TTC549 (cell line): ENCODE data around the gene RNLS.
A peak's percentile ranks its signal among the peaks of the same experiment; 100 is the strongest.

Experiments
- FAIRE-seq: peaks from 2 replicates; lab custom pipeline; 2012; peaks lifted over from hg19 to GRCh38; lab: Jason Lieb, UNC

Gene RNLS

GRCh38 chr10:88582806-88583583 lies at the start of gene RNLS:
Gene RNLS (minus strand): TSS chr10:88583318.
- FAIRE-seq: no peak

GRCh38 chr10:88624840-88625239 lies 41.7 kb upstream of the RNLS start:
- FAIRE-seq: no peak

GRCh38 chr10:88623835-88624234 lies 40.7 kb upstream of the RNLS start:
- no peak for FAIRE-seq

DNA sequence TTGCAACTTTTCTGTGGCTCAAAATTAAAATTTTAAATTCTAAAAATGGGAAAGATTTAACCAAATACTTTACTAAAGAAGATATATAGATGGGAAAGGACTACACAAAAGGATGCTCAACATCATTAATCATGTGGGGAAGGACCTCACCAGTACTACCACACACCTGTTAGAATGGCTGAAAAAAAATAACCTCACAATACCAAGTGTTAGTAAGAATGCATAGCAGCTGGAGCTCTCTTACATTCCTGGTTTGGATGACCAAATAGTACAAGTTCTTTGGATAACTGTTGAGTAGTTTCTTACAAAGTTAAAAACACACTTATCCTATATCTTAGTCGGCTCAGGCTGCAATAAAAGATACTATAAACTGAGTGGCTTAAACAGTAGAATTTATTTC lies 37.3 kb upstream of the RNLS start:
- FAIRE-seq: no peak

- FAIRE-seq: no peak
Observed at GRCh38 chr10:88618496-88618895, 35.4 kb upstream of the RNLS start.

- no peak for FAIRE-seq
Observed at GRCh38 chr10:88617772-88618300, 34.7 kb upstream of the RNLS start.

DNA sequence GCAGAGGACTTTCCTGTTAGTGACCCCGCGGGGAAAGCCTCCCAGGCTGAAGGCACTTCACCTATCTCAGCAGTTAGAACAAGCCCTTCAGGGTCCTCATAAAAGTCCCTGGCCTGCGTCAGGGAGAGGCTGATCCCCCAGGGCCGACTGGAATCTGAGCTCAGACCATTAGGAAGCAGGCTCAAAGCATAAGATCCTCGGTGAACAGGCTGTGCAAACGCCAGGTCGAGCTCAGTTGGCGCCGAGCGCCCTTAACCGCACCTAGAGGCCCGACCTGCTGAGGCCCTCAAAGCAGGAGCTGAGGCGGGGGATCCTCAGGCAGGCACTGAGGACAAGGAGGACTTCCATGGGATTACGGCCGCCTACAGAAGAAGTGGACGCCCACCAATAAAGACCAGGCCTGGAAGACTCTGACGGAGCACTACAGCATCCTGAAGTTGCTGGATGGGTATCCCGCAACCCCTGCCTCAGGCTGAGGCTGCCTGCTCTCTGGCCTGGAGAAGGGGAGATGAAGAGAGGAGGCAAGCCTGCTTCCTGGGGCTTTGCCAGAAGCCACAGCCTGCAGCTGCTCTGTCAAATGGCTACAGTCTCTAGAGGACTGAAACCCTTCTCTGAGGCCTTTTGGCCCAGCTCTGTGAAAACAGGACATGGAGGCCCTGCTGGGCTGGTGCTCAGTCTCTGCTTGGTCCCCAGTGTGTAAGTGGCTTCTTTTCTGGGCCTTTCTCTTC lies 33.3 kb upstream of the RNLS start:
- no peak for FAIRE-seq

- no peak for FAIRE-seq
Observed at GRCh38 chr10:88608780-88609179, 25.7 kb upstream of the RNLS start.

DNA sequence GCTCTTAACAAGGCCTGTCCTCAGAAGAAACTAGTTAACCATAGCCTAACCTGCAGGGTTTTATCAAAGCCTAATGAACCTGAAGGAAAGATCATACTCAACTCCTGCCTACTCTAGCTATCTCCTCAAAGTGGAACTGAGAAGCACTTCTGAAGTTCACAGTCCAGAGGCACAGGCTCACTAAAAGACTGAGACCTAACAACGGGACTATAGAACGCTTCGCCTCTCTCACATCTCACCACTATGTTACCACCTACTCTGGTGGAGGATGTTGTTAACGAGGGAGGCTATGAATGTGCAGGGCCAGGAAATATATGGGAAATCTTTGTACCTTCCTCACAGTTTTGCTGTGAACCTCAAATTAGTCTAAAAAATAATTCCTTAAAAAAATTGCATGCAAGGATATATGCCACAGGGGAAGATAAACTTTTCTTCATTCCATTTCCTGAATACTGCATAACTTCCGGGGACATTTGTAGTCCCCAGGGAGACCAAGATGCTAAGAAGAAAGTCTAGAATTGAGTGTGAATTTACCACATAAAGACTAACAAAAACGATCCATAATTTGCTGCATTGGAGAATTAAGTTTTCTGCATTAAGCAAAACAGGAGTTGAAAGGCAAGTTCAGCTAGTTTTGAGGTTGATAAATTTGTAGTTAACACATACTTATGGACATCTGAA lies 25.1 kb upstream of the RNLS start:
- no peak for FAIRE-seq

DNA sequence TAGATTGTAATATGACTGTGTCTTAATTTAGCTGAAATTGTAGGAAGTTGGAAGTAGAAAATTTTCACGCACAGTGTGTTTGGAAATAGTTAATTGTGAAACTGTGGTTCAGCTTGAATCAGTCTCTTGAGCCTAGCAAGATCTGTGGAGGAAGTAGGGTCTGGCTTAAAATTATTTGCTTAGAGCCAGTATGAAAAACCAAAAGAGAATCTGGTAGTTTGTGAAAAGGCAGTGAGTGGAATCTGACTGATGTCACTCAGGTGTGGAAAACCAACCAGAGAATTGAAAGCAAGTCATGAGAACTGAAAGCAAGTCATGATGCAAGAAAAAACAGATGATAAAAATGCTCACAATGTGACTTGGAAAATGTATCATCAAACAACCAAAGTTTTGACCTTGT lies 14.9 kb upstream of the RNLS start:
- no peak for FAIRE-seq

GRCh38 chr10:88594482-88594881 lies 11.4 kb upstream of the RNLS start:
- no peak for FAIRE-seq

GRCh38 chr10:88592906-88593305 lies 9.8 kb upstream of the RNLS start:
- no peak for FAIRE-seq

- FAIRE-seq: no peak
Observed at GRCh38 chr10:88592381-88592780, 9.3 kb upstream of the RNLS start.

GRCh38 chr10:88586462-88586861 lies 3.3 kb upstream of the RNLS start, which contains the start of gene LIPJ:
Gene LIPJ (plus strand): TSS chr10:88586762. CDS start chr10:88590688, 3,926 bp downstream.
- FAIRE-seq: no peak

DNA sequence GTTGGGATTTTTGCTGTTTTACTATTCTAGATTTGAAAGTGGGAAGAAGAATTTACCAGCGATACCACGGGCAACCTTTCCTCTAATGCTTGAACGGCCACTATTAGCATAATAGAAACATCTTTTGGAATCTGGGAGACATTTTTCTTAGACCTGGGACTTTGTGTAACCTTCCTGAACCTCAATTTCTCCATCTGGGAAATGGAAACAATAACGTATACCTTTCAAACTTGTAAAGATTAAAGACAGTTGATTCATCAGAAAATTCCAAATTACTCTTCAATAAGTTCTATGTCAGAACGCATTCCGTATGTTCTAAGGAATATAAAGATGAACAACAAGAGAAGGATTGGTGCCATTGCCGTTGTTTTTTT lies 453 bp upstream of the RNLS start:
- FAIRE-seq: no peak

DNA sequence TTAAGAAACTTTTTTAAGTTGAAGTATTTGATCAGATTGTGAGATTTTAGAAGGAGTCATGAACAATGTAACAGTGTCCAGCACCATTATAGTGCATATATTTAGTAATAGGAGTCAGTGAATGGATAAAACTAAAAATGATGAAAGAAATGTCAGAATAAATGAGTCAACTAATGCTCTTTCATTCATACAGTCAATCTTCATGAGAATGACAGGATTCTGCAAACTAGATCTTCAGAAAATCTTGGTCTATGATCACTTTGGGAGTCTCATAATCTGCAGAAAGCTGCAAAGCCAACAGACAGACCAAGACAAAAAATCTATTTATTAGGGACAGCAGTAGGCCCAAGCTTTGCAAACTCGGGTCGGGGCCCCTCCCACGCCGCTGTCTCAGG lies 710 bp downstream of the RNLS start:
- no peak for FAIRE-seq

GRCh38 chr10:88565072-88565471 lies 18.0 kb downstream of the RNLS start:
- FAIRE-seq: peak; percentile 56

DNA sequence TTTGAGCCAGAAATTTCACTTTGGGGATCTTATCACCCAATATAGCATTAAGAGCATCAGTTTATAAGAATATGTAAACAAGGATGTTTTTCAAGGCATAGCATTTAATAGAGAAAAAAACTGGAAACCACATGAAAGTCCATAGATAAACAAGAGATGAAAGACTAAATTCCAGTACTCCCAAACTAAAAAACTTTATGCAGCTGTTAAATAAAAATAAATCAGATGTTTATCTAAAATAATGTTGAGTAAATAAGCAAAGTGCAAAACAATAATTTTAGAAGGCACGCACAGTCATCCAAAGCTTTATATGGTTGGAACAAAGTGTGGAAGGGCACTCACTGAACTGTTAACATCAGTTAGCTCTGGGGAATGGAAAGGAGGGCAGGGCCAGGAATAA lies 21.0 kb downstream of the RNLS start:
- no peak for FAIRE-seq

DNA sequence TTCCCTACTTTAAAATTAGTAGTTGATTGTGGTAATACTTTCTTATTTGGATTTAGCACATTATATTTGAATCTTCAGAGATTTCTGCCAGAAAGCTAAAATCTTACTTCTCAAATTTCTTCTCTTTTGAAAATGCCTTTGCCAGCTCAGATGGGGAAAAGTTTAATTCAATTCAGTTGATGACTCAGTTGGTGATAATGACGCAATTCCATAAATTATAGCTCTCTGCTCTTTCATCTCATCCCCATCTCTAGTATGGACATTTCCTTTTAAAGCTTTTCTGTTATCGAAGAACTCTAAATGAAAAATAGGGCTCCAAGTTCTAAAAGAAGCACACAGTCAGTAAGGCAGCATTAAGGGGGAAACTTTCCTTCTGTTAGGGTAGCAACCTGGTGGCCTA lies 25.5 kb downstream of the RNLS start:
- FAIRE-seq: no peak

DNA sequence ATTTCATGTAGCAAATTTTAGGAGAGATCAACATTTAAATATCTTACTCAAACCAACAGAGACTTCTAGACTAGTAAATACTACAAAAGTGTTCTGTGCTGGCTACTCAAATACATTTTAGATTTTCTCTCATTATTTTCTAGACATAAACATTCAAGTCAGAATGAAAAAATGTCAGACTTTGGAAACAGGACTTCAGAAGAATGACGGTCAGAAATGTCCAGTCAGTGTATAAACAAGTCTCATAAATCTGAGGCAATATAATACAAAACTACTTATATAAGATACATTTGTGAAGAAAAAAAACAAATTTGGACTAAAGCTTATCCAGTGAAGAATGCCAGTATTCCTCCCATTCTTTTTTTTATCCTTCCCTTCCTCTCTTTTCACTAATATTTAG lies 25.9 kb downstream of the RNLS start:
- no peak for FAIRE-seq

DNA sequence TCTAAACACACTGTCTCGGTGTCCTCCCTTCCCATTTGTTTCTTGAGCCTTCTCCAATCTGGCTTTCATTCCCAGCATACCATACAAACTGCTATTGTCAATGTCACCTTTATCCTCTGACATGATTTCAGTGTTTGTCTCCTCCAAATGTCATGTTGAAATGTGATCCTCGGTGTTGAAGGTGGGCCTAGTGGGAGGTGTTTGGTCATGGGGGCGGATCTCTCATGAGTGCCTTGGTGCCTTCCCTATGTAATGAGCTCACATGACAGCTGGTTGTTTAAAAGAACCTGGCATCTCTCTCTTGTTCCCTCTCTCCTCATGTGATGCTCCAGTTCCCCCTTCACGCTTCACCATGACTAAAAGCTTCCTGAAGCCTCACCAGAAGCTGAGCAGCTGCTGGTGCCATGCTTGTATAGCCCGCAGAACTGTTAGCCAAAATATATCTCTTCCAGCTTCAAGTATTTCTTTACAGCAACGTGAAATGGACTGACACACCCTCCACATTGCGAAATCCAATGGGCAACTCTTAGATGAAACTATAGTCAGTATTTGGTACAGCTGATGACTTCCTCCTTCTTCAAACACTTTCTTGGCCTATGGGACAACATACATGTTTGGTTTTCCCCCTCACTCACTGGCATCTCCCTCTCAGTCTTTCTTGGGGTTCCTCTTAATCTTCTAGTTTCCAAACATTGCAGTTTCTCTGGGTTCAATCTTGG lies 27.8 kb downstream of the RNLS start:
- FAIRE-seq: no peak

DNA sequence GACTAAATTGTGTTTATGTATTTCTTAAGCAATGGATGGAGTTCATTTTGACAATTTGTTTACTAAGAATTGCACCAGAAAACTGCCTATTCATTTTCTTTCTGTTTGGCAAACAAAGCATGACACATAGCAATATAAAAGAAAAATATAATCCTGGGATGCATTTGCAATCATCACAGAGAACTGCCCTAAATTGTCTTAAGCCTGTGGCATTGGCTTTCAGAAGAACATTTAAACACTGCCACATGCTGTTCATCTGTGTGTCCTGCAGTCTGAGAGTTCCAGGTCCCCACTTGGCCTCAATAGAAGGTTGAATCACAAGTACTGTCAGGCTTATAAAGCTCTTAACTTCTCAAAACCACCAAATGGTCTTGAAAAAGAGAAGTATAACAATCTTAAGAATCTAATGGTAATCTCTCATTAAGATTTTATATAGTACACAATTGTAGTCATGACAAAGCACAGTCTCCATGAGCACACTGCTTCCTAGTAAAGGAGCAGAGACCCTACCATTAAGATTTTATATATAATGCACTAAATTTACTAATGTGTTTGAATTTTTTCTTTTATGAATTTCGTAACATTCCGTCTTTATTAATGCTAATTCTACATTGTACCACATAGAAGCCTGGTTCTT lies 29.9 kb downstream of the RNLS start:
- FAIRE-seq: peak; percentile 43
